Suppressor macrophage (primary cell): ENCODE results near the gene NEDD4.
"Not testable (repeated sequence)": the region's sequence is repeated elsewhere in the genome, so short reads cannot be mapped to it uniquely, and the experiment has no call there.

ENCODE experiments used
- DNase-seq, 4 experiments: peaks; one replicate each; pipeline ENCODE4 v3.0.0-alpha.2; 2020 to 2022

The NEDD4 gene

GRCh38 chr15:55954862-55955605 is 38.4 kb downstream of the NEDD4 start:
- DNase-seq = no peak

- not testable (repeated sequence) for DNase-seq
These were observed 40.7 kb downstream of the NEDD4 start for GRCh38 chr15:55952501-55953274.

- not testable (repeated sequence) for DNase-seq
These were observed 48.8 kb downstream of the NEDD4 start for GRCh38 chr15:55944606-55945005.

- DNase-seq = peak; percentile 51 to 73 (median 70)
These were observed 51.1 kb downstream of the NEDD4 start for GRCh38 chr15:55942332-55942731.

- DNase-seq = peak; percentile 21 to 40 (median 31)
These were observed 56.4 kb downstream of the NEDD4 start for GRCh38 chr15:55937040-55937439.

- no peak for DNase-seq
These were observed 64.5 kb downstream of the NEDD4 start for GRCh38 chr15:55928955-55929354.

GRCh38 chr15:55921744-55922143 is 71.7 kb downstream of the NEDD4 start:
- no peak for DNase-seq

GRCh38 chr15:55917881-55918296 is 75.5 kb downstream of the NEDD4 start:
- peak; percentile 15 to 43 (median 28) for DNase-seq

GRCh38 chr15:55916666-55917409 is 76.6 kb downstream of the NEDD4 start:
- no peak for DNase-seq

GRCh38 chr15:55915876-55916567 is 77.4 kb downstream of the NEDD4 start:
- DNase-seq = no peak

GRCh38 chr15:55915221-55915620 is 78.2 kb downstream of the NEDD4 start:
- no peak for DNase-seq

GRCh38 chr15:55914446-55914845 is 79.0 kb downstream of the NEDD4 start:
- no peak for DNase-seq

GRCh38 chr15:55912982-55913381 is 80.4 kb downstream of the NEDD4 start:
- DNase-seq = no peak

- DNase-seq = no peak
These were observed 84.2 kb downstream of the NEDD4 start for GRCh38 chr15:55909036-55909811.

GRCh38 chr15:55907797-55908196 is 85.6 kb downstream of the NEDD4 start:
- no peak for DNase-seq

- no peak for DNase-seq
These were observed 90.4 kb downstream of the NEDD4 start for GRCh38 chr15:55902981-55903380.

GRCh38 chr15:55900019-55900418 is 93.4 kb downstream of the NEDD4 start:
- no peak for DNase-seq

- DNase-seq = no peak
These were observed 93.9 kb downstream of the NEDD4 start for GRCh38 chr15:55899537-55899936.

GRCh38 chr15:55897560-55898336 is 95.7 kb downstream of the NEDD4 start:
- DNase-seq = peak; percentile 20 to 58 (median 49)

- DNase-seq = no peak
These were observed 98.9 kb downstream of the NEDD4 start for GRCh38 chr15:55894399-55894965.

GRCh38 chr15:55893852-55894251 is 99.6 kb downstream of the NEDD4 start:
- DNase-seq = no peak
